HG02763 (cell line): ENCODE results near the gene PDCD11.
"Not testable (repeated sequence)": the region's sequence is repeated elsewhere in the genome, so short reads cannot be mapped to it uniquely, and the experiment has no call there.

Source experiments
- ATAC-seq: cut with Tn5 transposase; IDR thresholded peaks from one replicate; pipeline ENCODE4 v1.9.1; 2021; ENCODE audit warnings: mild to moderate bottlenecking, moderate library complexity; ENCODE audit not compliant: unreplicated experiment

PDCD11 gene, protein sequence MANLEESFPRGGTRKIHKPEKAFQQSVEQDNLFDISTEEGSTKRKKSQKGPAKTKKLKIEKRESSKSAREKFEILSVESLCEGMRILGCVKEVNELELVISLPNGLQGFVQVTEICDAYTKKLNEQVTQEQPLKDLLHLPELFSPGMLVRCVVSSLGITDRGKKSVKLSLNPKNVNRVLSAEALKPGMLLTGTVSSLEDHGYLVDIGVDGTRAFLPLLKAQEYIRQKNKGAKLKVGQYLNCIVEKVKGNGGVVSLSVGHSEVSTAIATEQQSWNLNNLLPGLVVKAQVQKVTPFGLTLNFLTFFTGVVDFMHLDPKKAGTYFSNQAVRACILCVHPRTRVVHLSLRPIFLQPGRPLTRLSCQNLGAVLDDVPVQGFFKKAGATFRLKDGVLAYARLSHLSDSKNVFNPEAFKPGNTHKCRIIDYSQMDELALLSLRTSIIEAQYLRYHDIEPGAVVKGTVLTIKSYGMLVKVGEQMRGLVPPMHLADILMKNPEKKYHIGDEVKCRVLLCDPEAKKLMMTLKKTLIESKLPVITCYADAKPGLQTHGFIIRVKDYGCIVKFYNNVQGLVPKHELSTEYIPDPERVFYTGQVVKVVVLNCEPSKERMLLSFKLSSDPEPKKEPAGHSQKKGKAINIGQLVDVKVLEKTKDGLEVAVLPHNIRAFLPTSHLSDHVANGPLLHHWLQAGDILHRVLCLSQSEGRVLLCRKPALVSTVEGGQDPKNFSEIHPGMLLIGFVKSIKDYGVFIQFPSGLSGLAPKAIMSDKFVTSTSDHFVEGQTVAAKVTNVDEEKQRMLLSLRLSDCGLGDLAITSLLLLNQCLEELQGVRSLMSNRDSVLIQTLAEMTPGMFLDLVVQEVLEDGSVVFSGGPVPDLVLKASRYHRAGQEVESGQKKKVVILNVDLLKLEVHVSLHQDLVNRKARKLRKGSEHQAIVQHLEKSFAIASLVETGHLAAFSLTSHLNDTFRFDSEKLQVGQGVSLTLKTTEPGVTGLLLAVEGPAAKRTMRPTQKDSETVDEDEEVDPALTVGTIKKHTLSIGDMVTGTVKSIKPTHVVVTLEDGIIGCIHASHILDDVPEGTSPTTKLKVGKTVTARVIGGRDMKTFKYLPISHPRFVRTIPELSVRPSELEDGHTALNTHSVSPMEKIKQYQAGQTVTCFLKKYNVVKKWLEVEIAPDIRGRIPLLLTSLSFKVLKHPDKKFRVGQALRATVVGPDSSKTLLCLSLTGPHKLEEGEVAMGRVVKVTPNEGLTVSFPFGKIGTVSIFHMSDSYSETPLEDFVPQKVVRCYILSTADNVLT (N-terminal part only)

DNA sequence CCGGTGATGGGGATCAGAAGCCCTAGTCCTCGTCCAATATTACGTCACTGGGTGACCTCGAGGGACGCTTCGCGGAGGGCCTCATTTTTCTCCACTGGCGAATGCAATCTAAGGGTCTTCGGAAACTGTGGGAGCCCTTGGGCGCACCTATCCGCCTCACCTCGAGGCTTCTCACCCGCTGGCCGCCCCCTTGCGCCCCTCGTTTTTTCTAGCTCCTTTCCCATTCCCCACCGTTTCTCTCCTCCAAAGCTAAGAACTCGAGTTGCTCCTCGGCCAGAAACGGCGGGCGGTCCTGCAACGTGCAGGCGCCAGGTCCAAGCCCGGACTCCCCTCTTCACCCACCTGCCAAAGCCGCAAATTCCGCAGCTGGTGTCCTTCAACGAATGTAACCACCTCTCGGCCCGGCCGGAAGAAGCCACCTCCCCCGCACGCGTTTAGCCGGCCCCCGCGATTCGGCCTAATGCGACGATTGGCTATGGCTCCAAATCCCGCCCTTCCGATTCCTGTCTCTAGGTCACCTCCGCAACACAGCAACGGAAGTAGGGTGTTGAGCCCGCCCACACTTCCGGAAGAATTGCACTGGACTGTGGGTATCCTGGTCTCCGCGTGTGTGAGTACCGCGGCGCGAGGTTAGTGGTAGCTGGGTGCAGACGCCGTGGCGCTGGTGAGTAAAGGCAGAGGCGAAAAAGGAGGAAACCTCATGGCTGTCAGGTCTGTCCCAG is at the start of gene PDCD11, which contains the start of gene ATP5MK:
TSS of gene PDCD11 (plus strand) at position 560 of the 722 bp plus-strand sequence. CDS start 1,801 bp downstream, outside the sequence.
TSS of gene ATP5MK (minus strand) at position 409 of the 722 bp plus-strand sequence. CDS start 4,018 bp downstream, outside the sequence.
- peak; percentile 97 for ATAC-seq

DNA sequence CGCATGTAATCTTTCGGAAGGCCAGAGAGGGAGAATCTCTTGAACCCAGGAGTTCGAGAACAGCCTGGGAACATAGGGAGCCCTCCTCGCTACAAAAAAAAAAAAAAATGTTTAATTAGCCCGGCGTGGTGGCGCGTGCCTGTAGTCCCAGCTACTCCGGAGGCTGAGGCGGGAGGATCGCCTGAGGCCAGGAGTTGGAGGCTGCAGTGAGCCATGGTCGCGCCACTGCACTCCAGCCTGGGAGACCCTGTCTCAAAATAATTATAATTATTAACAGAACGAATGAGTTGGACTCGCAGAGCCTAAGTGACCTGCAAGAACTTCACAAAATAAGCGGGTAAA is 46.3 kb upstream of the PDCD11 start:
- ATAC-seq, result no peak

DNA sequence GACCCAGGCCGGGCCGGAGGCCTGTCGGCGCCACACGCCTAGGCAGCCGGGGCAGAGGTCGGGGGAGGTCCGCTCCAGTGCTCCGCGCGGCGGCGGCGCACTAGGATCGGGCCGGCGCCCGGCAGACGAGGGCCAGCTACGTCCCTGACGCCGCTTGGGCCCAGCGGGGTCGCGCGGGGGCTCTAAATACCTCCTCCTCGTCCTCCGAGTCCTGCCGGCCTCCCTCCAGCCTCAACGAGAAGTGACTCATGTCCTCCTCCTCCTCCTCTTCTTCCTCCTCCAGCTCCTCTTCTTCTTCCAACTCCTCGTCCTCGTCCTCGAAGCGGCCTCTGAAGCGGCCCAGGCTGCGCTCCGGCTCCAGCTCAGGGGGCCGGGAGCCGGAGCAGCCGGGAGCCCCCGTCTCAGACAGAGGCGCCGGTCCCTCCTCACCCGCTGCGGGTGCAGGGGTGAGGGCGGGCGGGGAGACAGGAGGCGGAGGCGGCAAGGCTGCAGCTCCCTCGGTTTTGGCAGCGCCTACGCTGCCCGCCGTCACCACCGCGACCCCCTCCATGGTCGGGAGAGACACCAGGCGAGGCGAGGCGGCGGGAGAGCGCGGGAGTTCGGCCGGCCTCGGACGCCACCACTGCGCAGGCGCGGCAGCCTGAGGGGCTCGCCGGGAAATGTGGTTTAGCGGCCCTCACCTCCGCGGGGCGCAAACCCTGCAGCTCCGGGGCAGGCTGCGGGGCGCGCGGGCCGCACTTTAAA is 45.7 kb upstream of the PDCD11 start, which contains the start of gene PCGF6:
TSS of gene PCGF6 (minus strand) at position 624 of the 744 bp plus-strand sequence. CDS start at position 550, 74 bp downstream.
- ATAC-seq, result peak; percentile 73

DNA sequence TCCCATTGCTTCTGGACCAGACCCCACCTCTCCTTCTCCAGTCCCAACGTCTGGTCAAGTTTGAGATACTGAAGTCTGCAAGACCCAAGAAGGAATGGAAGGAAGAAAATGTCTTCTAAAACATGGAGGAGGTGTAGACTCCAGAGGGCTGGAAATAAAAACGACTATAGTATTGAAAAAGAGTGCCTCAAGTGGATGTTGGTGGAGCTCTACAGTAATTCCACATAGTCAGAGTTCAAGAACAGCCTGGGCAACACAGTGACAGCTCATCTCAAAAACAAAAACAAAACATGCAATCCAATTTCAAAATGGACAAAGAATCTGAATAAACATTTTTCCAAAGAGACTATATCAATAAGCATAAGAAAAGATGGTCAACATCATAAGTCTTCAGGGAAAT is 43.1 kb upstream of the PDCD11 start:
- ATAC-seq, result no peak

DNA sequence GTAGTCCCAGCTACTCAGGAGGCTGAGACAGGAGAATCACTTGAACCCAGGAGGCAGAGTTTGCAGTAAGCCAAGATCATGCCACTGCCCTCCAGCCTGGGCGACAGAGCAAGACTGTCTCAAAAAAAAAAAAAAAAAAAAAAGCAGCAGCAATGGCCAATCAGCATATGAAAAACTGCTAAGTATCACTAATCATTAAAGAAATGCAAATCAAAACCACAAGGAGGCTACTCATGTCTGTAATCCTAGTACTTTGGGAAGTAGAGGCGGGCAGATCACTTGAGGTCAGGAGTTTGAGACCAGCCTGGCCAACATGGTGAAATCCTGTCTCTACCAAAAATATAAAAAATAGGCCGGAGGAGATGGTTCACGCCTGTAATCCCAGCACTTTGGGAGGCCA is 41.9 kb upstream of the PDCD11 start:
- ATAC-seq, result not testable (repeated sequence)

DNA sequence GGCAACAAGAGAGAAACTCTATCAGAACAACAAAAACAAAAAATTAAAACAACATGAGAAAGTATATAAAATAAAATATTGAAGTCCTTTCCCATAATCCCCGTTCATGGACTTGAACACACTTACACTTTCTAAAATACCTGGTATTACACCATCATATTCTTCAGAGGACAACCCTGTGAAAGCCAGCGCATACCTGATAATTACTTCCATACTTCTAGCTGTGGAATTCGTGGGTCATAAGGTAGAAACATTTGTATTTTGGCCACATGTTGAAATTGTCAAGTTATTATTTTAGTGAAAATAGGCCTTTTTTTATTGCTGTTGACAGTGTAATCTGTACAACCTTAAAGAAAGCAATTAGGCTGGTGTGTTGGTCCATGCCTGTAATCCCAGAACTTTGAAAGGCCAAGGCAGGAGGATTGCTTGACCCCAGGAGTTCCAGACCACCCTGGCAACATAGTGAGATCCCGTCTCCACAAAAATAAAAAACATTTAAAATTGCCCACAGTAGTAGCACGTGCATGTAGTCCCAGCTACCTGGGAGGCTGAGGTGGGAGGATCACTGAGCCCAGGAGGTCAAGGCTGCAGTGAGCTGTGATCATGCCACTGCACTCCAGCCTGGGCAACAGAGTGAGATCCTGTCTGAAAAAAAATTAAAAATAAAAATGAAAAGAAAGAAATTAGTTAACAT is 40.4 kb upstream of the PDCD11 start:
- ATAC-seq, result no peak

DNA sequence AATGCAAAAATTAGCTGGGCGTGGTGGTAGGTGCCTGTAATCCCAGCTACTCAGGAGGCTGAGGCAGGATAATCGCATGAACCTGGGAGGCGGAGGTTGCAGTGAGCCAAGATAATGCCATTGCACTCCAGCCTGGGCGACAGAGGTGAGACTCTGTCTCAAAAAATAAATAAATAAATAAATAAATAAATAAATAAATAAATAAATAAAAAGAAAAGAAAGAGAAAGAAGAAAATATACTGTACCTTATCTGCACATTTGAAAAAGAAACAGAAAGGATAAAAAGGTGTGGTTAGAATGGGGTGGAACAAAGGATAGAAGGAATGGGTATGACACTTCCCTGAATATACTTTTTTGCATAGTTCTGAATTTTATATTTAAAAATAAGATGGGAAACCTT is 36.9 kb upstream of the PDCD11 start:
- ATAC-seq, result not testable (repeated sequence)

DNA sequence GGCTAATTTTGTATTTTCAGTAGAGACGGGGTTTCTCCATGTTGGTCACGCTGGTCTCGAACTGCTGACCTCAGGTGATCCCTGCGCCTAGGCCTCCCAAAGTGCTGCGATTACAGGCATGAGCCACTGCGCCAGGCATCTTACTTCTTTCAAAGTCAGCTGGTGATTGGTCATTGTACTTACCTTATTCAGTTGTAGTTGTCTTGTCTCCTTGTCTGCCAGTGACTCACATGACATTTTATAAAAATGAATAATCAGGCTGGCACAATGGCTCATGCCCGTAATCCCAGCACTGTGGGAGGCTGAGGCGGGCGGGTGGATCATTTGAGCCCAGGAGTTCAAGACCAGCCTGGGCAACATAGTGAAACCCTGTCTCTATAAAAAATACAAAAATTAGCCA is 35.6 kb upstream of the PDCD11 start:
- ATAC-seq, result not testable (repeated sequence)

DNA sequence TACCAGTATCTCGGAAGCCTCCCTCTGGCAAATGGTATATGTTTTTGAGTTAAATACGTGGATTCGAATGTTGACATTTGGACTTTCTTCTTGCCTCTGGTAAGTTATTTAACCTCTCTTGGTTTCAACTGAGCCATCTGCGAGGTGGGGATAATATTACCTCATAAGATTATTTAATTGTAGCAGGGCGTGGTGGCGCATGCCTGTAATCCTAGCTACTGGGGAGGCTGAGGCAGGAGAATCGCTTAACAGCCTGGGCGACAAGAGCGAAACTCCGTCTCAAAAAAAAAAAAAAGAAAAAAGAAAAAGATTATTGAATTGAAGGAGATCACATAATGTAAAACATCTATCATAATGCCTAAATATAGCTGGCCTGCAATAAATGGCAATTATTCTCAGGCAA is 29.0 kb upstream of the PDCD11 start:
- no peak for ATAC-seq

DNA sequence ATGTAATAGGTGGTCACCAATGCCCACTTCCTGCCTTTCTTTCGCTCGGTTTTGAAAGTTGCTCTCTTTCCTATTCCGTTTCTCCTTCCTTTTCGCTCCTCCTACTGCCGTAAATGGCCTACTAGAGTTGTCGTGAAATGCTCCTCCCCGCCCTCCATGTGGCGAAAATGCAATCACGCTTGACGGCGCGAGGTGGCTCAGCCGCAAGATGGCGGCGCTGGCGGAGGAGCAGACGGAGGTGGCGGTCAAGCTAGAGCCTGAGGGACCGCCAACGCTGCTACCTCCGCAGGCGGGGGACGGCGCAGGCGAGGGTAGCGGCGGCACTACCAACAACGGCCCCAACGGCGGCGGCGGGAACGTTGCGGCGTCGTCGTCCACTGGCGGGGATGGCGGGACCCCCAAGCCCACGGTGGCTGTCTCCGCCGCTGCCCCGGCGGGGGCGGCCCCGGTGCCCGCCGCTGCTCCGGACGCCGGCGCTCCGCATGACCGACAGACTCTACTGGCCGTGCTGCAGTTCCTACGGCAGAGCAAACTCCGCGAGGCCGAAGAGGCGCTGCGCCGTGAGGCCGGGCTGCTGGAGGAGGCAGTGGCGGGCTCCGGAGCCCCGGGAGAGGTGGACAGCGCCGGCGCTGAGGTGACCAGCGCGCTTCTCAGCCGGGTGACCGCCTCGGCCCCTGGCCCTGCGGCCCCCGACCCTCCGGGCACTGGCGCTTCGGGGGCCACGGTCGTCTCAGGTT is 28.5 kb upstream of the PDCD11 start, which contains the start of gene TAF5:
TSS of gene TAF5 (plus strand) at position 195 of the 737 bp plus-strand sequence. CDS start at position 209, 14 bp downstream.
- ATAC-seq, result peak; percentile 58

DNA sequence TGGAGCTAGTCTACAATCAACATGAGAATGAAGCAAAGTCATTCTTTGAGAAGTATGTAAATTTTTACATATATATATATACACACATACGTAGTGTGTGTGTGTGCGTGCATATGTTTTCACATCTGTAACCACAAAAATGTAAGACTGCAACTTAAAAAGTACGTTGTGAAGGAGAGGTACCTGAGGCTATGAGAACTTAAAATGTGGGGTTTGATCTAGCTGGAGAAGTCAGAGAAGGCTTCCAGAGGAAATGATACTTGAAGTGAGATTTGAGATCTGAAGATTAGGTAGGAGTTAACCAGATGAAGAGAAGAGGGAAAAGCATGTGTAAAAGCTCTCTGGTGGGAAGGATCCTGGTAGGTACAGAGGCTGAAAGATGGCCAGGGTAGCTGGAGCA is 22.9 kb upstream of the PDCD11 start:
- no peak for ATAC-seq

DNA sequence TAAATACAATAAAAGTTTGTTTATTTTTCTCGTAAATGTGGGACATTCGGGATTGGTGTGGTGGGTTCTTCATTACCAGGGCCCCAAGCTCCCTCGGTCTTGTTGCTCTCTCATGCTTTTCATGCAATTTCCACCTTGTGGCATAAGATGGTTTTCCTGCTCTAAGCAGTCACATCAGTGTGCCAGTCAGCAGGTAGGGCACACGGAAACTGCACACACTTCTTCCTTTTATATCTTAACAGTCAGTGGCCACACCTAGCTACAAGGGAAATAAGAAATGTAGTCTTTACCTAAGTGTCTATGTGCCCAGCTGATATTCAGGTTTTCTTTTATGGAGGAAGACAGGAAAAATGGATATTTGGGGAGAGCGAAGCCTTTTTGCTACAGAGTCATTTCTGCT is 22.2 kb upstream of the PDCD11 start:
- no peak for ATAC-seq

DNA sequence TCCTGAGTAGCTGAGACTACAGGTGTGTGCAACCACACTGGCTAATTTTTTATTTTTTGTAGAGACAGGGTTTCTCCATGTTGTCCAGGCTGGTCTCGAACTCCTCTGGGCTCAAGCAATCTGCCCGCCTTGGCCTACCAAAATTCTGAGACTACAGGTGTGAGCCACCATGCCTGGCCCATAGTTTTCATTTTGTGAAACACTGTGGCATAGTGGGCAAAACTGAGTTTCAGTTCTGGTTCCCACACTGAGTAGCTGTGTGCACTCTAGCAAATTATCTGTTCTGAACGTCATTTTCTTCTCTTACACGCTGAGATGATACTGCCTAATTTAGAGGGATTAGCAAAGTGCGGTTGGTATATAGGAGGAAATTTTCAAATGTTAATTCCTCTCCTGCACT is 13.7 kb upstream of the PDCD11 start:
- no peak for ATAC-seq

DNA sequence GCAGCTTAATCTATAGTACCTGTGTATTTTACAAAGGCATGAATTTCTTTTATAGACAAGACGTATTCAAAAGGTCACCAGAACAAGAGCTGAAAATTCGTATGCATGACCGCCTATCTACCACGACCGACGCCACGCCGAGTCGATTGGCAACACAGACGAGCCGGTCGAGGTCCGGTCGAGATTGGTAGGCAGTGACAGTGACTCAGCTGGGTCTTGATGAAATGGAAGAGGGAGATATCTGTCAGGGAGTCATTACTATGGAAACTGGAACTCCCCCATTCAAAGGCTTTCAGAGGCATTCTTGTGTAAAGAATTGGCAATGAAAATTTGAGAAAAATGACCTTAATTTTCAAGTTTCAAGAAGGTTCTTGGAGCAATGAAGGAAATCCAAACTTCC is 2.2 kb upstream of the PDCD11 start:
- ATAC-seq, result no peak

DNA sequence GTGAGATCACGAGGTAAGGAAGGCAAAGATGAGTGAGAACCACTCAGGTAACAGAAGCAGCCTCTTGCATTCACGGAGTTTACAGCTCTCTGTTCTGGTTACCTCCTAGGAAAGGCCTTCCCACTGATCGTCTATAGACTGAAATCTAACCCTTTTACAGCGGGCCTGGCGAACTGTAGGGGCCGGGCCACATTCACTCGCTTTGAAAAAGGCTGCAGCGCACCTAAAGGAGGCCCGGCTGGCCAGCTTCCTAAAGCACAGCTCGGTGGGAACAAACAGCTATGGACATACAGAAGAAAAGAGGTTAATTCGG is 716 bp upstream of the PDCD11 start:
- no peak for ATAC-seq

DNA sequence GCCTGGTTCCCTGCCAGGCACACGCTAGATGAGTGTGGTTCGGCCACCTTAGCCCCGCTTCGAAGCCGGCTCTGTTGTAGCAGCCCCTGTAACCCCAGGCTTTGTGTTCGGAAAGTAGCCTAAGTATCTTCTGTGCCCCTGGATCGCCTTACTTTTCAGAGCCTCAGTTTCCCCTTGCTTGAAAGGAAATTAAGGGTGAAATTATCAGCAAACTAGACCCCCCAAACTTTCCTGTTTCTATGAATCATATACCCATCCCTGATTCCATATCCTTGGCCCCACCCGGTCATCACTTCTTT is 312 bp downstream of the PDCD11 start:
- ATAC-seq, result no peak

DNA sequence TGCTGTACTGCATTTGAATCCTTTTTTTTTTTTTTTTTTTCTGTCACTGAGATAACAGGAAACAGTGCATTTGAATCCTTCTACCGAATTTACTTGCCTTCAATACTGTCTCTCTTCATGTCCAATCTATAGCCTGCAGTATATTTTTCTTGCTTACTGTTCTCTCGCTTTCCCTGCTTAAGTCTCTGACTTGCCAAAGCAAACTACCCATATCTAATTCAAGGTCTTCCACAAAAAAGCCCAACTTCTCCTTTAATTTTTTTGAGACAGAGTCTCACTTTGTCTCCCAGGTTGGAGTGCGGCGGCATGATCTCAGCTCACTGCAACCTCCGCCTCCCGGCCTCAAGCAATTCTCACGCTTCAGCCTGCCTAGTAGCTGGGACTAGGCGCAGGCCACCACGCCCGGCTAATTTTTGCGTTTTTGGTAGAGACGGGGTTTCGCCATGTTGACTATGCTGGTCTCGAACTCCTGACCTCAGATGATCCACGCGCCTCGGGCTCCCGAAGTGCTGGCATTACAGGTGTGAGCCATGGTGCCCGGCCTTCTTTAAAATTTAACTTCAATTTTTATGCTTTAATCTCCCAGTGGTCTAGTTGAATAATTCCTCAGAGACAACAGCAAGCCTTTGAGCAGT is 882 bp downstream of the PDCD11 start:
- ATAC-seq, result no peak

DNA sequence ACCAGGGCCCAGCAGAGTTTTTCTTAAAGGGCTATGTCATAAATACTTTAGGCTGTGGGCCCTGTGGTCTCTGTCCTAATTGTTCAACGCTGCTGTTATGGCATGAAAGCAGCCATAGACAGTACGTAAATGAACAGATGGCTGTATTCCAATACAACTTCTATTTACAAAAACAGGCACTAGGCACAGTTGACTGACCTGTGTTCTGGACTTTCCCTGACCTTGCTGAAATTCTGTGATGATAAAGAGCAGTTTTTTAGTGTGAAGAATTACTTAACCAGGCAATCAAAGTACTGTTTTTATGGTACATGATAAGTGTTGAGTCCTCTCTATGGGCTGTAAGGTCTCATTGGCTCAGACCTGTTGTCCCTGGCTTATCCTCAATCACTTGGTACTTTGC is 17.1 kb downstream of the PDCD11 start:
- no peak for ATAC-seq
